NCI-H187 treated with DMSO at 0.1 percent for 48 hours (cell line): ENCODE results near the gene ATL1.

ENCODE experiments used
- DNase-seq: peaks from one replicate; lab custom pipeline; 2025; lab: John Stamatoyannopoulos, UW

ATL1 gene

GRCh38 chr14:50559990-50560930, at the start of gene ATL1:
TSS of gene ATL1 (plus strand) at chr14:50560145. CDS start at chr14:50560266, 121 bp downstream.
- peak; percentile 53 for DNase-seq

GRCh38 chr14:50510157-50510556, 49.8 kb upstream of the ATL1 start:
- DNase-seq, result no peak

GRCh38 chr14:50512463-50512862, 47.5 kb upstream of the ATL1 start:
- DNase-seq, result no peak

GRCh38 chr14:50516091-50516490, 43.9 kb upstream of the ATL1 start:
- no peak for DNase-seq

GRCh38 chr14:50520947-50521815, 38.8 kb upstream of the ATL1 start:
- DNase-seq, result no peak

GRCh38 chr14:50521912-50522341, 38.0 kb upstream of the ATL1 start:
- DNase-seq, result no peak

GRCh38 chr14:50523271-50524041, 36.5 kb upstream of the ATL1 start:
- DNase-seq, result no peak

GRCh38 chr14:50524060-50524459, 35.9 kb upstream of the ATL1 start:
- DNase-seq, result no peak

- DNase-seq, result no peak
Observed at GRCh38 chr14:50524731-50525515, 35.0 kb upstream of the ATL1 start.

- DNase-seq, result no peak
Observed at GRCh38 chr14:50528000-50528399, 31.9 kb upstream of the ATL1 start.

GRCh38 chr14:50529288-50530179, 30.4 kb upstream of the ATL1 start:
- no peak for DNase-seq

GRCh38 chr14:50530358-50530757, 29.6 kb upstream of the ATL1 start:
- no peak for DNase-seq

- no peak for DNase-seq
Observed at GRCh38 chr14:50530794-50531365, 29.1 kb upstream of the ATL1 start.

GRCh38 chr14:50531595-50532501, 28.1 kb upstream of the ATL1 start:
- DNase-seq, result no peak

GRCh38 chr14:50532502-50533240, 27.3 kb upstream of the ATL1 start, which contains the start of gene MAP4K5:
TSS of gene MAP4K5 (minus strand) at chr14:50532569. CDS start at chr14:50532049, 520 bp downstream.
- peak; percentile 46 for DNase-seq

- DNase-seq, result no peak
Observed at GRCh38 chr14:50533241-50533705, 26.7 kb upstream of the ATL1 start.

- no peak for DNase-seq
Observed at GRCh38 chr14:50533806-50534205, 26.1 kb upstream of the ATL1 start.

GRCh38 chr14:50534416-50534815, 25.5 kb upstream of the ATL1 start:
- no peak for DNase-seq
